ENCODE data around the gene NUMBL. TPM values are rescaled to one million over a fixed set of nuclear protein-coding genes. Genes with fewer than 3 reads are reported as not detected.
A peak's percentile ranks its signal among the peaks of the same experiment; 100 is the strongest.
"Not testable (repeated sequence)": the region's sequence is repeated elsewhere in the genome, so short reads cannot be mapped to it uniquely, and the experiment has no call there.

Gene NUMBL
- total RNA-seq, 1 experiment from 2014 or later = 18.3 TPM

- H3K4me3 ChIP-seq (ENCODE audit: insufficient read depth, low read depth, low read length) = no peak overlapping the region
- H3K27me3 ChIP-seq (ENCODE audit: control insufficient read depth, insufficient read depth, low read length) = no peaks in the 10 kb centered on the region
- DNase-seq = no peak
- peaks cover 27% of the 10 kb centered on the region for H3K36me3 ChIP-seq (replicated peaks; ENCODE audit: control insufficient read depth, insufficient read depth, low read length)
Measured at GRCh38 chr19:40671404-40671803, 19.0 kb downstream of the NUMBL start.

- peaks cover 25% of the 10 kb centered on the region for H3K36me3 ChIP-seq (replicated peaks; ENCODE audit: control insufficient read depth, insufficient read depth, low read length)
- no peaks in the 10 kb centered on the region; the same call in 1 of the 2 replicates for H3K27me3 ChIP-seq (ENCODE audit: control insufficient read depth, insufficient read depth, low read length)
- DNase-seq = no peak
- H3K4me3 ChIP-seq (ENCODE audit: insufficient read depth, low read depth, low read length) = no peak overlapping the region
Measured at GRCh38 chr19:40668991-40669614, 21.3 kb downstream of the NUMBL start.

- no peak for DNase-seq
- peaks cover 2% of the 10 kb centered on the region for H3K27me3 ChIP-seq (ENCODE audit: control insufficient read depth, insufficient read depth, low read length)
- peaks cover 18% of the 10 kb centered on the region for H3K36me3 ChIP-seq (replicated peaks; ENCODE audit: control insufficient read depth, insufficient read depth, low read length)
- H3K4me3 ChIP-seq (ENCODE audit: insufficient read depth, low read depth, low read length) = no peak overlapping the region
Measured at GRCh38 chr19:40667602-40668001, 22.8 kb downstream of the NUMBL start.

- Histone ChIP-seq H3K4me3 (ENCODE audit: insufficient read depth, low read depth, low read length) (no peak overlapping the region), H3K27me3 (ENCODE audit: control insufficient read depth, insufficient read depth, low read length) (peaks cover 2% of the 10 kb centered on the region), H3K36me3 (replicated peaks; ENCODE audit: control insufficient read depth, insufficient read depth, low read length) (peaks cover 12% of the 10 kb centered on the region)
- DNase-seq = no peak
Measured at GRCh38 chr19:40666803-40667438, 23.5 kb downstream of the NUMBL start.

- Histone ChIP-seq H3K27me3 (ENCODE audit: control insufficient read depth, insufficient read depth, low read length) (peaks cover 2% of the 10 kb centered on the region), H3K36me3 (replicated peaks; ENCODE audit: control insufficient read depth, insufficient read depth, low read length) (peaks cover 1% of the 10 kb centered on the region), H3K4me3 (ENCODE audit: insufficient read depth, low read depth, low read length) (peak overlapping the region; percentile 65)
- no peak for DNase-seq
Measured at GRCh38 chr19:40663695-40664692, 26.5 kb downstream of the NUMBL start.

GRCh38 chr19:40662925-40663694, 27.3 kb downstream of the NUMBL start:
- Histone ChIP-seq H3K36me3 (replicated peaks; ENCODE audit: control insufficient read depth, insufficient read depth, low read length) (no peaks in the 10 kb centered on the region), H3K27me3 (ENCODE audit: control insufficient read depth, insufficient read depth, low read length) (peaks cover 2% of the 10 kb centered on the region), H3K4me3 (ENCODE audit: insufficient read depth, low read depth, low read length) (peak overlapping the region; percentile 65)
- peak; percentile 97 for DNase-seq

- H3K36me3 ChIP-seq (replicated peaks; ENCODE audit: control insufficient read depth, insufficient read depth, low read length) = no peaks in the 10 kb centered on the region
- no peak for DNase-seq
- H3K4me3 ChIP-seq (ENCODE audit: insufficient read depth, low read depth, low read length) = no peak overlapping the region
- peaks cover 2% of the 10 kb centered on the region for H3K27me3 ChIP-seq (ENCODE audit: control insufficient read depth, insufficient read depth, low read length)
Measured at GRCh38 chr19:40661616-40662015, 28.8 kb downstream of the NUMBL start.

- no peaks in the 10 kb centered on the region for H3K36me3 ChIP-seq (replicated peaks; ENCODE audit: control insufficient read depth, insufficient read depth, low read length)
- DNase-seq = no peak
- peaks cover 2% of the 10 kb centered on the region for H3K27me3 ChIP-seq (ENCODE audit: control insufficient read depth, insufficient read depth, low read length)
- H3K4me3 ChIP-seq (ENCODE audit: insufficient read depth, low read depth, low read length) = no peak overlapping the region
Measured at GRCh38 chr19:40659566-40659965, 30.9 kb downstream of the NUMBL start.

- DNase-seq = no peak
- H3K27me3 ChIP-seq (ENCODE audit: control insufficient read depth, insufficient read depth, low read length) = peaks cover 2% of the 10 kb centered on the region
Measured at GRCh38 chr19:40659116-40659515, 31.3 kb downstream of the NUMBL start.

GRCh38 chr19:40658031-40658430, 32.4 kb downstream of the NUMBL start:
- no peaks in the 10 kb centered on the region for H3K36me3 ChIP-seq (replicated peaks; ENCODE audit: control insufficient read depth, insufficient read depth, low read length)
- no peaks in the 10 kb centered on the region for H3K27me3 ChIP-seq (ENCODE audit: control insufficient read depth, insufficient read depth, low read length)
- H3K4me3 ChIP-seq (ENCODE audit: insufficient read depth, low read depth, low read length) = no peak overlapping the region
- DNase-seq = no peak

More at GRCh38 chr19:40659116-40659515, 31.3 kb downstream of the NUMBL start:
- Histone ChIP-seq H3K36me3 (replicated peaks; ENCODE audit: control insufficient read depth, insufficient read depth, low read length) (no peaks in the 10 kb centered on the region), H3K4me3 (ENCODE audit: insufficient read depth, low read depth, low read length) (no peak overlapping the region)

- not testable (repeated sequence) for H3K27me3 ChIP-seq (ENCODE audit: control insufficient read depth, insufficient read depth, low read length); H3K4me3 ChIP-seq (ENCODE audit: insufficient read depth, low read depth, low read length); H3K36me3 ChIP-seq (replicated peaks; ENCODE audit: control insufficient read depth, insufficient read depth, low read length); DNase-seq
Measured at GRCh38 chr19:40655684-40656083, 34.8 kb downstream of the NUMBL start.

GRCh38 chr19:40652303-40652702, 38.1 kb downstream of the NUMBL start:
- not testable (repeated sequence) for H3K36me3 ChIP-seq (replicated peaks; ENCODE audit: control insufficient read depth, insufficient read depth, low read length); DNase-seq; H3K27me3 ChIP-seq (ENCODE audit: control insufficient read depth, insufficient read depth, low read length); H3K4me3 ChIP-seq (ENCODE audit: insufficient read depth, low read depth, low read length)

GRCh38 chr19:40650749-40651305, 39.6 kb downstream of the NUMBL start:
- Histone ChIP-seq H3K4me3 (ENCODE audit: insufficient read depth, low read depth, low read length) (no peak overlapping the region), H3K27me3 (ENCODE audit: control insufficient read depth, insufficient read depth, low read length) (no peaks in the 10 kb centered on the region), H3K36me3 (replicated peaks; ENCODE audit: control insufficient read depth, insufficient read depth, low read length) (no peaks in the 10 kb centered on the region)
- no peak for DNase-seq
